ENCODE results near the gene ING5.

DNA sequence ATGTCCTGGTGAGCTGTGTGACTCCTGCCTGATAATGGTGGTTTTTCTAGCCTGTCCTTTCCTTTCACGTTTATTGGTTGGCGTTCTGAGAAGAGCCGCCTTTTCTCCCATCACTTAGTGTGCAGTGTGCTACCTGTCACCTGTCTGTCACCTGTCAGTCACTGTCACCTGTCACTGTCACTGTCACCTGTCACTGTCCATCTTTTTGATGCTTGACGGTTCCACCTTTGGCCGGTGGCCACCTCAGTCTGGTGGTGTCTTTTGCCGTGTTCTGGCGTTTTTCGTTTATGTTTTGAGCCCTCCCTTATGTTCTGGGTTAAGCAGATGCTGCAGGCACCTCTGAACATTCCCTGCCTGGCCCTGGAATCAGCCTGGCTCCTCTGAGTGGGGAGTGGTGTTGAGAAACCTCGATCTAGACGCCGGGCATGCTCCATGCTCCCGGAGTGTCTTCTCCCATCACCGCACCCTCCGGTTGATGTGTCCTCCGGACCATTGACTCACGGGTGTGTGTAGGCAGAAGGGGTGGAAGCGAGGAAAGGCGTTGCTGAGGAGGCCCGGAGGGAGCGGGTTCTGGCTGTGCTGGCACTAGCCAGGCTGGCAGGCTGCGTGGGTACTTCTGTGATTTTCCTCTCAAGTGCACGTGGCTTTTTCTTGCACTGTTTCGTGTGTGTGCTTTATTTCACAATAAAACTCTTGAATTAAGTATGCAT is 36.0 kb upstream of the ING5 start:
- TF ChIP-seq SIN3A (IDR thresholded peaks at IDR 0.05; ENCODE audit: borderline replicate concordance, insufficient read depth, low read length) (no peak), TAF1 (IDR thresholded peaks at IDR 0.05; ENCODE audit: borderline replicate concordance, insufficient read depth, low read length) (no peak), POLR2AphosphoS5 (IDR thresholded peaks at IDR 0.05; ENCODE audit: low read depth, low read length) (no peak), FOXP2 (optimal IDR thresholded peaks at IDR 0.05; ENCODE audit: borderline replicate concordance, extremely low read depth, extremely low read length, insufficient read depth) (no peak)
- TF ChIP-seq, protein P1, sequence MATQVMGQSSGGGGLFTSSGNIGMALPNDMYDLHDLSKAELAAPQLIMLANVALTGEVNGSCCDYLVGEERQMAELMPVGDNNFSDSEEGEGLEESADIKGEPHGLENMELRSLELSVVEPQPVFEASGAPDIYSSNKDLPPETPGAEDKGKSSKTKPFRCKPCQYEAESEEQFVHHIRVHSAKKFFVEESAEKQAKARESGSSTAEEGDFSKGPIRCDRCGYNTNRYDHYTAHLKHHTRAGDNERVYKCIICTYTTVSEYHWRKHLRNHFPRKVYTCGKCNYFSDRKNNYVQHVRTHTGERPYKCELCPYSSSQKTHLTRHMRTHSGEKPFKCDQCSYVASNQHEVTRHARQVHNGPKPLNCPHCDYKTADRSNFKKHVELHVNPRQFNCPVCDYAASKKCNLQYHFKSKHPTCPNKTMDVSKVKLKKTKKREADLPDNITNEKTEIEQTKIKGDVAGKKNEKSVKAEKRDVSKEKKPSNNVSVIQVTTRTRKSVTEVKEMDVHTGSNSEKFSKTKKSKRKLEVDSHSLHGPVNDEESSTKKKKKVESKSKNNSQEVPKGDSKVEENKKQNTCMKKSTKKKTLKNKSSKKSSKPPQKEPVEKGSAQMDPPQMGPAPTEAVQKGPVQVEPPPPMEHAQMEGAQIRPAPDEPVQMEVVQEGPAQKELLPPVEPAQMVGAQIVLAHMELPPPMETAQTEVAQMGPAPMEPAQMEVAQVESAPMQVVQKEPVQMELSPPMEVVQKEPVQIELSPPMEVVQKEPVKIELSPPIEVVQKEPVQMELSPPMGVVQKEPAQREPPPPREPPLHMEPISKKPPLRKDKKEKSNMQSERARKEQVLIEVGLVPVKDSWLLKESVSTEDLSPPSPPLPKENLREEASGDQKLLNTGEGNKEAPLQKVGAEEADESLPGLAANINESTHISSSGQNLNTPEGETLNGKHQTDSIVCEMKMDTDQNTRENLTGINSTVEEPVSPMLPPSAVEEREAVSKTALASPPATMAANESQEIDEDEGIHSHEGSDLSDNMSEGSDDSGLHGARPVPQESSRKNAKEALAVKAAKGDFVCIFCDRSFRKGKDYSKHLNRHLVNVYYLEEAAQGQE (IDR thresholded peaks at IDR 0.05; ENCODE audit: insufficient read depth in 1 of 2, low read depth in 2 of 2, low read length in 2 of 2), result no peak
